Activated naive CD8-positive, alpha-beta T cell treated with anti-CD3 and anti-CD28 coated beads, Interleukin-2, amount 50 U/mL, for 24 hours (primary cell): ENCODE measurements around the gene RIC8A.
A peak's percentile ranks its signal among the peaks of the same experiment; 100 is the strongest.
"Not testable (repeated sequence)": the region's sequence is repeated elsewhere in the genome, so short reads cannot be mapped to it uniquely, and the experiment has no call there.

ENCODE experiments used
- ATAC-seq: fragments of 150-1000 bp; cut with Tn5 transposase; one replicate; pipeline ENCODE4 v1.10.0; 2021
- DNase-seq: peaks from one replicate; pipeline ENCODE4 v3.0.0; 2021
- H3K27ac Mint-ChIP-seq: one replicate; pipeline ENCODE4 v1.8.0; 2021; ENCODE audit warnings: mild to moderate bottlenecking, mixed read lengths
- H3K27me3 Mint-ChIP-seq: one replicate; pipeline ENCODE4 v1.8.0; 2021; ENCODE audit warnings: mixed read lengths
- H3K36me3 Mint-ChIP-seq: one replicate; pipeline ENCODE4 v1.8.0; 2021; ENCODE audit warnings: low read depth, mixed read lengths
- H3K4me1 Mint-ChIP-seq: one replicate; pipeline ENCODE4 v1.8.0; 2021; ENCODE audit warnings: mixed read lengths
- H3K4me3 Mint-ChIP-seq: one replicate; pipeline ENCODE4 v1.8.0; 2021; ENCODE audit warnings: mild to moderate bottlenecking, moderate library complexity, mixed read lengths
- H3K9me3 Mint-ChIP-seq: one replicate; pipeline ENCODE4 v1.8.0; 2021; ENCODE audit warnings: mixed read lengths

RIC8A gene

DNA sequence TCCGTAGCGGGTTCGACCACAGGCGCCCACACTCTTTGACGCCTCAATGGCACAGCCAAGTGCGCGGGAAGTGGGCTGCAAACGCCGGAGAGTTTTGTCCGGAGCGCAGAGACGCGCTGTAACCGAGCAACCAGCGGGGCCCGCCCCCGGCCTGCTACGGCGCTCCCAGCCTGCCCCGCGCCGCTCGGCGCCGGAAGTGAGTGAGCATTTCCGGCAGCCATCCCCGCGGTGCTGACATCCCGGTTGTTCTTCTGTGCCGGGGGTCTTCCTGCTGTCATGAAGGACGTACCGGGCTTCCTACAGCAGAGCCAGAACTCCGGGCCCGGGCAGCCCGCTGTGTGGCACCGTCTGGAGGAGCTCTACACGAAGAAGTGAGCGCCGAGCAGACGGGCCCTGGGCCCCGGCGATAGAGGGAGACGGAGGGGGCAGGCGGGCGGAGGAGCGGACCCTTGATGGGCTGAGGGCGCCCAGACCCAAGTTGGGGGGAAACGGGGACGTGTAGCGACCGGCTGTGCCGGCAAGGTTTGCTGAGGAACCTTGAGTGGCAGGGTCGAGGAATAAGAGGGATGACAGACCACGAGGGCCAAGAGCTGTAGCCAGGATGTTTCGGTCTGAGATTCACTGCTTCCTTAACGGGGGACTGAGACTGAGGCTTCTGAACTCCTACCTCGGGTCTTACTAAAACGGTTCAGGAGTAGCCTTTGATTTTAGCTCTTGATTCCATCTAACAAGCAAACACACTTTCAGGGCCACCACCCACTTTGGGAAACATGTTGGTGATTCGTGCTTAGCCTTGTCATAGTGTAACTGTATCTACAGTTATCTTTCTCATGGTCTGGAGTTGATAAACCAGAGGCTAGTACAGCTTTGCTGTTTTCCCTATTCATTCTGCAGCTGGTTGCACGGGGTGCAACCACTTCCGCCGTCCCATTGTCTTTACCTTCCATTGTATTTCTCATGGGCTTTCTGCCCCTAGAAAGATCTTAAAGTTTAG is 29.6 kb downstream of the RIC8A start, which contains the start of gene PSMD13:
Gene PSMD13, plus strand, starts transcription at position 203 of the 994 bp plus-strand sequence. Its CDS starts 74 bp downstream, at position 277.
- DNase-seq (peak; percentile 94), ATAC-seq (peak; percentile 88)
- peak within 1 kb of the TSS; percentile 93 for H3K4me3 Mint-ChIP-seq
- H3K27me3 Mint-ChIP-seq = no peaks in the 10 kb centered on the region
- no peaks in the 10 kb centered on the region for H3K9me3 Mint-ChIP-seq
- H3K36me3 Mint-ChIP-seq = peaks cover 37% of the 10 kb centered on the region
- H3K27ac Mint-ChIP-seq = peak within 1 kb of the TSS; percentile 97
- peaks cover 54% of the 10 kb centered on the region for H3K4me1 Mint-ChIP-seq

DNA sequence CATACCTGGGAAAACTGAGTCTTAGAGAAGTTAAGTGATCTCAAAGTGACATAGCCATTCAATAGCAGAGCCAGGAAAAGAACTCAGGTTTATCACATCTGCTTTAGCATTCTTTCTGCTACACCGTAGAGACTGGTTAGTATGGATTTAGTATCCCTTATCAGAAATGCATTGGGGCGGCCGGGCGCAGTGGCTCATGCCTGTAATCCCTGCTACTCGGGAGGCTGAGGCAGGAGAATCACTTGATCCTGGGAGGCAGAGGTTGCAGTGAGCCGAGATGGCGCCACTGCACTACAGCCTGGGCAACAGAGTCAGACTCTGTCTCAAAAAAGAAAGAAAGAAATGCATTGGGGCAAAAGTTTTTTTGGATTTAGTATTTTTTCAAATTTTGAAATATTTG is 30.8 kb downstream of the RIC8A start:
- Mint-ChIP-seq H3K4me1 (peaks cover 61% of the 10 kb centered on the region), H3K4me3 (peak overlapping the region; percentile 93), H3K36me3 (peaks cover 49% of the 10 kb centered on the region), H3K27ac (peak overlapping the region; percentile 97)
- not testable (repeated sequence) for H3K9me3 Mint-ChIP-seq, ATAC-seq, H3K27me3 Mint-ChIP-seq, DNase-seq

DNA sequence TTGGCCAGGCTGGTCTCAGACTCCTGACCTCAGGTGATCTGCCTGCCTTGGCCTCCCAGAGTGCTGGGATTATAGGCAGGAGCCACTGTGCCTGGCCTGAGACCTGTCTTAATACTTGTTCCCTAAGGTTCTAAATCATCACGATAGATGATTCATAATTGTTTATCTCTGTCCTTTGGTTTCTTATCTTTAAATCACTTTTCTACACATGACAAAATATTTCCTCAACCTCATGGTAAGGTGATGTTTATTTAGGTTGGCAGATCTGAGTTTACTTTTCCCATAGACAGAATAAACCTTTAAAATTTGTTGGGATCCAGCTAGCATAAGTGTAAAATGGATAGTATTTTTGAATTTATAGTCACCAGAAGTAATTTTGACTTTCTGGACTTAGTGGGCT is 32.8 kb downstream of the RIC8A start:
- no peak for ATAC-seq
- Mint-ChIP-seq H3K36me3 (peaks cover 66% of the 10 kb centered on the region), H3K4me1 (peaks cover 61% of the 10 kb centered on the region), H3K27me3 (no peaks in the 10 kb centered on the region), H3K4me3 (peak overlapping the region; percentile 93), H3K27ac (peak overlapping the region; percentile 20), H3K9me3 (no peaks in the 10 kb centered on the region)
- DNase-seq = no peak

DNA sequence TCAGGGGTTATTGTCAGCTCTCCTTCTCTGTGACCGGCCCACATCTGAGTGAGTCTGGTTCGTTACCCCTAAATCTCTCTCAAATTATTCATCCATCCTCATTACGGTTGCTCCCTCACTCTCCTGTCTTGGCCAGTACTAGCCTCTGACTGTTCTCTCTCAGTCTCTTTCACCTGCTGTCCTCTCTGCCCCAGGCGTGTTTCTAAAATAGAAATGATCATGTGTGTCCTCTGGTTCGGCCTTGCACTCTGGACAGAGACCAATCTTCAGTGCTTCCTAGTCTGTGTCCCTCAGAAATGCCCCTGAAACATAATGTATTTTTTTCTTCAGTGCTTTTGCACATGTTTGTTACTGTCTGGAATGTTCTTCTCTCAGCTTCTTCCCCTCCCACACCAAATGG is 34.1 kb downstream of the RIC8A start:
- Mint-ChIP-seq H3K4me3 (peak overlapping the region; percentile 5), H3K9me3 (no peaks in the 10 kb centered on the region), H3K4me1 (peaks cover 54% of the 10 kb centered on the region), H3K36me3 (peaks cover 73% of the 10 kb centered on the region), H3K27me3 (no peaks in the 10 kb centered on the region), H3K27ac (peak overlapping the region; percentile 60)
- no peak for DNase-seq
- ATAC-seq = no peak

DNA sequence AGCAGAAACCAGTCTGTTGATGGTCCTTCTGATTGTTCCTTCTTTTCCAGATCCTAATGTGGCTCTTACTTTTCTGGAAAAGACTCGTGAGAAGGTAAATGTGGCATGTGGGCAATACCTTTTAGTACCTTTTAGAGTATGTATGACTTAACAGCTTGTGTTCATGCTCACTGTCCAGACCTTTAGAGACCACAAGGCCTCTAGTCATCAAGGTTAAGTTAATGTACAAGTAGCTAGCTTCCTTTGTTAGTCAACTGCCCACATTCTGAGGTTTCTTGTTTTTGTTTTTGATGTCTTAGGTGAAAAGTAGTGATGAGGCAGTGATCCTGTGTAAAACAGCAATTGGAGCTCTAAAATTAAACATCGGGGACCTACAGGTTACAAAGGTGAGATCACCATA is 36.9 kb downstream of the RIC8A start:
- no peak for DNase-seq
- Mint-ChIP-seq H3K27ac (peak overlapping the region; percentile 44), H3K4me1 (peaks cover 53% of the 10 kb centered on the region), H3K9me3 (no peaks in the 10 kb centered on the region), H3K4me3 (no peak overlapping the region), H3K27me3 (no peaks in the 10 kb centered on the region), H3K36me3 (peaks cover 85% of the 10 kb centered on the region)
- ATAC-seq = no peak

DNA sequence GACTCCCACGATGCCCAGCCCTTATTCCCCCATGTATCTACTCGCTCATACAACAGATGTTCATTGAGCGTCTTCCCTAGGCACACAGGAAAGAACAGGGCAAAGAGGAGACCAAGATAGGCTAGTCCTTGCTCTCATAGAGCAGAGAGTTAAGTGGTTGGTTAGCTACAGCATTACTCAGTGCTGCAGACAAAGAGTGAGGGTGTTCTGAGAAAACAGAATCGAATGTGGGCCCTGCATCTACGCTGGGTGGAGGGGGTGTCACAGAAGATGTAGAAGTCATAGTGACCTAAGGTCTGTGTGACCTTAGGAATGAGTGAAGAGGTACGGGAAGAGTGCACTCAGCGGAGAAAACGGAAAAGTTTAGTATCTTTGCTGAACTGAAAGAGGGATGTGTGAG is 41.6 kb downstream of the RIC8A start:
- Mint-ChIP-seq H3K4me1 (peaks cover 30% of the 10 kb centered on the region), H3K9me3 (no peaks in the 10 kb centered on the region), H3K36me3 (peaks cover 75% of the 10 kb centered on the region), H3K4me3 (no peak overlapping the region), H3K27ac (peak overlapping the region; percentile 29), H3K27me3 (no peaks in the 10 kb centered on the region)
- no peak for DNase-seq
- ATAC-seq = peak; percentile 62

DNA sequence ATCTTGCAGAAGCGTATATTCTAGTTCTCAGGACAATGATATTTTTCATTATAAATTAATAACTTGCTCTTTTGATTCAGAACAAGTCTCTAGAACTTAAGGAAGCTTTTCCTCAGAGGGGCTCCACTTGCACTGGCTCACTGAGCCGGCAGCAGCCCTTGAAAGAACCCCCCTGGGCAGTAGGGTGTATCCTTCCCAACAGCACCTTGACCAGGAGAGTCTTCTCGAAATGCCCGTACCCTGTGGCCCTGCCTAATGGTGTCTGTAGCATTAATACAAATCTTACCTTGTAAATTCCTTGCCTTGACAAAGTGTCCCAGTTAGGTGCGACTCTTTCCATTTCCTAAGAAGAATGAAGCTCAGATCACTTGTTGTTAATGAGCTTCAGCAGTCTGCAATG is 42.8 kb downstream of the RIC8A start:
- Mint-ChIP-seq H3K27me3 (no peaks in the 10 kb centered on the region), H3K9me3 (no peaks in the 10 kb centered on the region), H3K4me3 (no peak overlapping the region)

DNA sequence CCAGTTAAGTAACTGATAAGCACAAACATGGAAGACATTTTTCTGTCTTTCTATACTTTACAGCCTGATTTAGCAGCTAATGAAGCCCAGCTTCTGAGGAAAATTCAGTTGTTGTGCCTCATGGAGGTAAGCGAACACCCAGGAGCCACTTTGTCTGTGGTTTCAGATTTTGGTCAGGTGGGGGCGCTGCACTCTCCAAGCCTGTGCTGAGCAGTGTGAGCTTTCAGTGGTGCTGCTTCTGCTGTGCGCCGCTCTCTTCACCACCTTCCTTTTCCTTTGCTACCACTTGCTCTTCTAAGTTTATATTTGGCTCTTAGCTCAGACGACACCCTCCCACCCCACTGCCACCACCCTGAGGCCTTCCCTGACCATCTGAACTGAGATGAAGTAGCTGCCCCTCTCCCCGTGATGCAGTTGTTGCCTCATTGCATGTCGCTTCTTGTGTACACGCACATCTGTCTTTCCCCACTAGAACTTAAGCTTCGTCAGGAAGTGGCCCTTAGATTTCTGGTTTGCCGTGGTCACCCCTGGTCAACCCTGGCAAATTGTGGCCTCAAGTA is 43.3 kb downstream of the RIC8A start:
- peaks cover 61% of the 10 kb centered on the region for H3K36me3 Mint-ChIP-seq
- no peak overlapping the region for H3K4me3 Mint-ChIP-seq
- ATAC-seq (peak; percentile 78), DNase-seq (peak; percentile 81)
- H3K27ac Mint-ChIP-seq = peak overlapping the region; percentile 33
- peaks cover 23% of the 10 kb centered on the region for H3K4me1 Mint-ChIP-seq
- no peaks in the 10 kb centered on the region for H3K9me3 Mint-ChIP-seq
- no peaks in the 10 kb centered on the region for H3K27me3 Mint-ChIP-seq

More for the DNA sequence above, 42.8 kb downstream of the RIC8A start:
- Mint-ChIP-seq H3K27ac (peak overlapping the region; percentile 33), H3K36me3 (peaks cover 65% of the 10 kb centered on the region), H3K4me1 (peaks cover 25% of the 10 kb centered on the region)
- no peak for ATAC-seq
- DNase-seq = no peak

DNA sequence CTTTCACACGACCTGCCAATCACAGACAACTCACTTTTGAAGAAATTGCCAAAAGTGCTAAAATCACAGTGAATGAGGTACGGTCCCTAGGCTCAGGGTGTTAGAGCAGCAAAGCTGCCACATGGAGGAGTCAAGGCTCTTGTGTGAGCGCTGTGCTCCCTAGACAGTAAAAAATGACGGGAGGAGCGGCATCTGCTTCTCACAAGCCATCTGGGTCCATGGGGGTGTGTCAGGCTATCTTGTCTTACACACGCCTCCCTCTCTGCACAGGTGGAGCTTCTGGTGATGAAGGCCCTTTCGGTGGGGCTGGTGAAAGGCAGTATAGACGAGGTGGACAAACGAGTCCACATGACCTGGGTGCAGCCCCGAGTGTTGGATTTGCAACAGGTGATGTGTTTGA is 44.0 kb downstream of the RIC8A start:
- Mint-ChIP-seq H3K4me3 (no peak overlapping the region), H3K27me3 (no peaks in the 10 kb centered on the region)

DNA sequence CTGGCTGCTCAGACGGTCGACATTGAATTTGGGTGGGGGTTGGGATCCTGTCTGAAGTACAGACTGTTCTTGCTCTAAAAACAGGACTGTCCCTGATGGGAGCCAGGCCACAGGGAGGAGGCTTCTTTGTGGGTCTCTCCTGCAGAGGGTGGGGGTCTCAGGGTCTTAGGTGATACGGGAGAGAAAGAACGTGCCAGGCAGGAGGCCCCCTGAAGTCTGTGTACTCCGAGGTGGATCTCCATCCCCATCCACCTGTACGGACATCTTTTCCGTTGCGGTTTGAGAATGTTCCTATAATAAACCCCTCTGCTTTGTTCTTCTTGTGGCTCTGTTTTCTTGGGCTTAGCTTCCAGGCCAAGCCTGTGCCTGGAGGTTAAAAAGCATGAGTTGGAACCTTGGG is 45.2 kb downstream of the RIC8A start:
- DNase-seq = no peak
- Mint-ChIP-seq H3K4me3 (no peak overlapping the region), H3K36me3 (peaks cover 46% of the 10 kb centered on the region), H3K9me3 (no peaks in the 10 kb centered on the region), H3K27me3 (no peaks in the 10 kb centered on the region), H3K4me1 (peaks cover 26% of the 10 kb centered on the region), H3K27ac (no peak overlapping the region)
- ATAC-seq = no peak

More for the DNA sequence above, 44.0 kb downstream of the RIC8A start:
- peaks cover 56% of the 10 kb centered on the region for H3K36me3 Mint-ChIP-seq
- H3K27ac Mint-ChIP-seq = no peak overlapping the region
- H3K9me3 Mint-ChIP-seq = no peaks in the 10 kb centered on the region
- H3K4me1 Mint-ChIP-seq = peaks cover 23% of the 10 kb centered on the region
- ATAC-seq (no peak), DNase-seq (no peak)

DNA sequence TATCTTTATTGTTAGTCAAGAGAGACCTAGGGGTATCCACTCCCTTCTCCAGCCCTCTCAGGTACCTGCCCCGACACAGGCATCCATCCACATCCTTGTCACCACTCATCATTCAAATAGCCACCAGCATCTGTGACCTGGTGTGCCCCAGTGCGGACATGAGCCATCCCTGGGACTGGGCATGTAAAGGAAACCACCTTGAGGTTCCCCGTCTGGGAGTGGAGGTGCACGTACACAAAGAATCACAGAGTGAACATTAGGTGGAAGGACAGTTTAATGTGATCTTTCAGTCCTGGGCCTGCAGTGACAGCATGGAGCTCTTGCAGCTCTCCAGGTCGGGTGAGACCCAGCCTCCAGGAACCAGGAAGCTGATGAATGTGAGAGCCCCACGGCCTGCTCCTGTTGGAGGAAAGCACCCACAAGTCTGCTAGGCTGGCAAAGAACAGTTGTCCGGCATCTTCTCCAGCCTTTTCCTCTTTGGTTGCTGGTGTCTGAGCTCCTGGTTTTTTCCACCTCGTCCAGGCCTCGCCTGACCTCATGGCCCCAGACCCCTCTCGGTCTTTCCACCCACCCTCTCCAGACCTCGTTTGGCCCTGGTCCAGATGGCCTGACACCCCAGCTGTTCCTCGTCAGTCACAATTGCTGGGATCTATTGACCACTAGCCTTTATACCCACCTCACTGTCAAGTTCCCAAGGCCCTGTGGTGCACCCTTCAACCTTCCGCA is 45.8 kb downstream of the RIC8A start:
- H3K9me3 Mint-ChIP-seq = no peaks in the 10 kb centered on the region
- H3K4me1 Mint-ChIP-seq = peaks cover 22% of the 10 kb centered on the region
- H3K27ac Mint-ChIP-seq = no peak overlapping the region
- DNase-seq = no peak
- H3K4me3 Mint-ChIP-seq = no peak overlapping the region
- H3K36me3 Mint-ChIP-seq = peaks cover 40% of the 10 kb centered on the region
- H3K27me3 Mint-ChIP-seq = no peaks in the 10 kb centered on the region
- ATAC-seq = no peak

DNA sequence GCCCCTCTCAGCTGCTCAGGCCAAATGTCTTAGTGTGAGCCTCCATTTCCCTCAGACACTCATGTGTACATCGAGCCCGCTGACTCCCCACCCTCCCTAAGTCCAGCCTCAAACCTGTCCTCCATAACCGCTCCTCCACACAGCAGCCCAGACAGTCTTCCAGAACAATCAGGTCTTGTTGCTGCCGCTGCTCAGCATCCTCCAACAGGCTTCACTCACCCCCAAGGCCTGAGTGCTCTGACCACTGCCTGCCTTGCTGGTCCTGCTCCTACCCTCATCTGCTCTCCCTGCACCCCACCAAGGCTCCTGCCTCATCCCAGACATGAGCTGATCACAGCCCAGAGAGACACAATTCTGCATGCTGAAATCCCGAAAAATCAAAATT is 46.4 kb downstream of the RIC8A start:
- no peaks in the 10 kb centered on the region for H3K27me3 Mint-ChIP-seq
- no peaks in the 10 kb centered on the region for H3K9me3 Mint-ChIP-seq
- H3K27ac Mint-ChIP-seq = no peak overlapping the region
- H3K4me3 Mint-ChIP-seq = no peak overlapping the region
- peaks cover 17% of the 10 kb centered on the region for H3K4me1 Mint-ChIP-seq
- ATAC-seq = no peak
- H3K36me3 Mint-ChIP-seq = peaks cover 34% of the 10 kb centered on the region
- no peak for DNase-seq

DNA sequence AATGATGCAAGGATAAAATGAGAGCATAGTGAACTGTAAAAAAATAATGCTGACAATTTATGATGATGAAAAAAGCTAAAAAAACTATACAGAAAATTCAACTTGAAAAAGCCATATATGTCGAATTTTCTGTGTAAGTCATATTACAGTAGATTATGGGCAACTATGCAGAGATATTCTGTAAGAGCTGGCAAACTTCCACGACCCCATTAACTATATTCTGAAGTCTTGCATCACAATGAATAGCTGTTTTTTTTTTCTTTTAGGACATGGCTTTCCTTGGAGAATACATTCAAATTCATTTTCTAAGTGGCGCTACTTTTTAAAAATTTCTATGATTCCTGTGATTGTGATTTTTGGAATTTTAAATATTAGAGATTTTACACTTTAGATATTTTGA is 47.7 kb downstream of the RIC8A start:
- ATAC-seq (no peak), DNase-seq (no peak)
- Mint-ChIP-seq H3K27ac (no peak overlapping the region), H3K36me3 (peaks cover 27% of the 10 kb centered on the region), H3K27me3 (no peaks in the 10 kb centered on the region), H3K4me3 (no peak overlapping the region), H3K9me3 (no peaks in the 10 kb centered on the region), H3K4me1 (peaks cover 14% of the 10 kb centered on the region)

DNA sequence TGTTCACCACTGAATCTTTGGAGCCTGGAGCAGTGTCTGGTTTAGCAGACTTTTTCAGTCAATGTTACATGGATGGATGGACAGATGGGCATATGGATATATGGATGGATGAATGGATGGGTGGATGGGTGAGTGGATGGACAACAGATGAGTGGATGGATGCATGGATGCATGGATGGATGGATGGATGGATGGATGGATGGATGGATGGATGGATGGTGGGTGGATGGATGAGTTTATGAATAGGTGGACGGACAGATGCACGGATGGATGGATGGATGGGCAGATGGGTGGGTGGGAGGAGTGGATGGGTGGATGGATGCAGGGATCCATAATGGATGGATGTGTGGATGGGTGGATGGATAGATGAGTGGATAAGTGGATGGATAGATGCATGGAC is 48.3 kb downstream of the RIC8A start:
- no peak for ATAC-seq
- H3K36me3 Mint-ChIP-seq = peaks cover 22% of the 10 kb centered on the region
- H3K4me3 Mint-ChIP-seq = no peak overlapping the region
- peaks cover 9% of the 10 kb centered on the region for H3K4me1 Mint-ChIP-seq
- DNase-seq = no peak
- no peak overlapping the region for H3K27ac Mint-ChIP-seq
- no peaks in the 10 kb centered on the region for H3K27me3 Mint-ChIP-seq
- no peaks in the 10 kb centered on the region for H3K9me3 Mint-ChIP-seq
